SK-N-MC (cell line): ENCODE data around the gene MACROD2.

Experiments used
- DNase-seq: peaks from one replicate; pipeline ENCODE4 v3.0.0-alpha.2; 2011; ENCODE audit warnings: low read depth, low spot score
- H3K27ac ChIP-seq: fragments of 200-600 bp; sonication (generic); 2 replicates; pipeline ENCODE4 v1.5.1; 2016; ENCODE audit warnings: mixed run types
- H3K36me3 ChIP-seq: fragments of 200-600 bp; sonication (generic); 2 replicates; pipeline ENCODE4 v1.6.1; 2017; ENCODE audit warnings: antibody characterized with exemption, low read length, mixed read lengths; ENCODE audit not compliant: insufficient read depth
- H3K4me3 ChIP-seq: fragments of 200-600 bp; sonication (generic); 2 replicates; pipeline ENCODE4 v1.5.1; 2016
- H3K9ac ChIP-seq: fragments of 200-600 bp; sonication (generic); 2 replicates; pipeline ENCODE4 v1.8.0; 2017; ENCODE audit warnings: mixed run types, mixed read lengths; ENCODE audit not compliant: insufficient read length
- H3K9me3 ChIP-seq: fragments of 200-600 bp; sonication (generic); 2 replicates; pipeline ENCODE4 v1.6.1; 2017; ENCODE audit warnings: low read depth, mild to moderate bottlenecking, antibody characterized with exemption, low read length, moderate library complexity, mixed read lengths
- EZH2 ChIP-seq: fragments of 200-600 bp; sonication (generic); IDR thresholded peaks from one replicate; pipeline ENCODE4 v1.6.1; 2017; ENCODE audit warnings: antibody characterized with exemption
- FOXP2 ChIP-seq: optimal IDR thresholded peaks from 2 replicates; pipeline ENCODE3; 2011; ENCODE audit warnings: mild to moderate bottlenecking, moderate library complexity; ENCODE audit not compliant: insufficient read depth; ENCODE audit errors: extremely low read length, control extremely low read depth
- POLR2AphosphoS5 ChIP-seq: IDR thresholded peaks from 2 replicates; pipeline ENCODE4 v1.6.1; 2012; ENCODE audit warnings: mild to moderate bottlenecking, low read depth, low read length, borderline replicate concordance

Gene MACROD2

GRCh38 chr20:14657266-14658005 is 662.1 kb downstream of the MACROD2 start:
- Histone ChIP-seq H3K4me3 (no peak overlapping the region), H3K36me3 (no peaks in the 10 kb centered on the region), H3K9ac (no peak overlapping the region), H3K27ac (no peak overlapping the region), H3K9me3 (no peaks in the 10 kb centered on the region)
- DNase-seq: no peak
- TF ChIP-seq EZH2 (no peak), FOXP2 (no peak), POLR2AphosphoS5 (no peak)

- no peak overlapping the region for H3K4me3 ChIP-seq
Observed at GRCh38 chr20:14664101-14664500, 668.8 kb downstream of the MACROD2 start.

GRCh38 chr20:14666696-14667095 is 671.4 kb downstream of the MACROD2 start:
- DNase-seq: no peak
- no peaks in the 10 kb centered on the region for H3K36me3 ChIP-seq
- TF ChIP-seq POLR2AphosphoS5 (no peak), FOXP2 (no peak), EZH2 (no peak)

More at GRCh38 chr20:14664101-14664500, 668.8 kb downstream of the MACROD2 start:
- H3K9ac ChIP-seq: no peak overlapping the region
- no peaks in the 10 kb centered on the region for H3K36me3 ChIP-seq
- no peak overlapping the region for H3K27ac ChIP-seq
- TF ChIP-seq POLR2AphosphoS5 (no peak), FOXP2 (no peak), EZH2 (no peak)
- H3K9me3 ChIP-seq: no peaks in the 10 kb centered on the region
- DNase-seq: no peak

GRCh38 chr20:14667226-14667625 is 671.9 kb downstream of the MACROD2 start:
- H3K9ac ChIP-seq: no peak overlapping the region
- H3K27ac ChIP-seq: peak overlapping the region; percentile 61
- TF ChIP-seq POLR2AphosphoS5 (no peak), FOXP2 (no peak), EZH2 (no peak)
- no peaks in the 10 kb centered on the region for H3K36me3 ChIP-seq
- no peak overlapping the region for H3K4me3 ChIP-seq
- H3K9me3 ChIP-seq: no peaks in the 10 kb centered on the region
- no peak for DNase-seq

More at GRCh38 chr20:14666696-14667095, 671.4 kb downstream of the MACROD2 start:
- no peak overlapping the region for H3K4me3 ChIP-seq
- no peak overlapping the region for H3K9ac ChIP-seq
- no peak overlapping the region for H3K27ac ChIP-seq
- H3K9me3 ChIP-seq: no peaks in the 10 kb centered on the region

- Histone ChIP-seq H3K9me3 (no peaks in the 10 kb centered on the region), H3K36me3 (no peaks in the 10 kb centered on the region), H3K9ac (no peak overlapping the region), H3K4me3 (no peak overlapping the region), H3K27ac (no peak overlapping the region)
- no peak for TF ChIP-seq FOXP2
- no peak for TF ChIP-seq POLR2AphosphoS5
- TF ChIP-seq EZH2: no peak
- no peak for DNase-seq
Observed at GRCh38 chr20:14672066-14672465, 676.8 kb downstream of the MACROD2 start.

GRCh38 chr20:14673164-14673563 is 677.8 kb downstream of the MACROD2 start:
- no peak for TF ChIP-seq EZH2
- TF ChIP-seq POLR2AphosphoS5: no peak
- TF ChIP-seq FOXP2: no peak
- no peaks in the 10 kb centered on the region for H3K9me3 ChIP-seq
- H3K9ac ChIP-seq: no peak overlapping the region
- no peak overlapping the region for H3K27ac ChIP-seq
- no peak overlapping the region for H3K4me3 ChIP-seq
- no peaks in the 10 kb centered on the region for H3K36me3 ChIP-seq
- DNase-seq: no peak

- Histone ChIP-seq H3K9ac (no peak overlapping the region), H3K27ac (no peak overlapping the region), H3K9me3 (no peaks in the 10 kb centered on the region), H3K36me3 (no peaks in the 10 kb centered on the region), H3K4me3 (no peak overlapping the region)
- DNase-seq: no peak
- TF ChIP-seq EZH2 (no peak), POLR2AphosphoS5 (no peak), FOXP2 (no peak)
Observed at GRCh38 chr20:14677455-14677854, 682.1 kb downstream of the MACROD2 start.

GRCh38 chr20:14685183-14685582 is 689.9 kb downstream of the MACROD2 start:
- H3K9ac ChIP-seq: no peak overlapping the region
- H3K27ac ChIP-seq: no peak overlapping the region
- TF ChIP-seq EZH2 (no peak), FOXP2 (no peak), POLR2AphosphoS5 (no peak)
- no peak overlapping the region for H3K4me3 ChIP-seq
- no peak for DNase-seq
- H3K9me3 ChIP-seq: no peaks in the 10 kb centered on the region
- no peaks in the 10 kb centered on the region for H3K36me3 ChIP-seq

GRCh38 chr20:14687313-14687712 is 692.0 kb downstream of the MACROD2 start:
- H3K4me3 ChIP-seq: no peak overlapping the region
- no peaks in the 10 kb centered on the region for H3K9me3 ChIP-seq
- no peak overlapping the region for H3K9ac ChIP-seq
- no peaks in the 10 kb centered on the region for H3K36me3 ChIP-seq
- no peak for DNase-seq
- TF ChIP-seq EZH2 (no peak), POLR2AphosphoS5 (no peak), FOXP2 (no peak)
- H3K27ac ChIP-seq: no peak overlapping the region
